ENCODE measurements around the gene ZNF536.

- TF ChIP-seq, protein P1, sequence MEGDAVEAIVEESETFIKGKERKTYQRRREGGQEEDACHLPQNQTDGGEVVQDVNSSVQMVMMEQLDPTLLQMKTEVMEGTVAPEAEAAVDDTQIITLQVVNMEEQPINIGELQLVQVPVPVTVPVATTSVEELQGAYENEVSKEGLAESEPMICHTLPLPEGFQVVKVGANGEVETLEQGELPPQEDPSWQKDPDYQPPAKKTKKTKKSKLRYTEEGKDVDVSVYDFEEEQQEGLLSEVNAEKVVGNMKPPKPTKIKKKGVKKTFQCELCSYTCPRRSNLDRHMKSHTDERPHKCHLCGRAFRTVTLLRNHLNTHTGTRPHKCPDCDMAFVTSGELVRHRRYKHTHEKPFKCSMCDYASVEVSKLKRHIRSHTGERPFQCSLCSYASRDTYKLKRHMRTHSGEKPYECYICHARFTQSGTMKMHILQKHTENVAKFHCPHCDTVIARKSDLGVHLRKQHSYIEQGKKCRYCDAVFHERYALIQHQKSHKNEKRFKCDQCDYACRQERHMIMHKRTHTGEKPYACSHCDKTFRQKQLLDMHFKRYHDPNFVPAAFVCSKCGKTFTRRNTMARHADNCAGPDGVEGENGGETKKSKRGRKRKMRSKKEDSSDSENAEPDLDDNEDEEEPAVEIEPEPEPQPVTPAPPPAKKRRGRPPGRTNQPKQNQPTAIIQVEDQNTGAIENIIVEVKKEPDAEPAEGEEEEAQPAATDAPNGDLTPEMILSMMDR (conservative IDR thresholded peaks at IDR 0.05; ENCODE audit: low read depth, low read length) = no peak
- no peak for TF ChIP-seq EZH2 (IDR thresholded peaks at IDR 0.05; ENCODE audit: low read length, unreplicated experiment)
Observed at GRCh38 chr19:30528919-30529318, 156.7 kb downstream of the ZNF536 start.
